CD4-positive, alpha-beta T cell treated with Interleukin-12 subunit alpha and Interleukin-12 subunit beta, for 1 hour (primary cell): ENCODE results near the gene ZDHHC1.

Experiments used
- DNase-seq: peaks from one replicate; pipeline ENCODE4 v3.0.0-alpha.2; 2020

Gene ZDHHC1, protein sequence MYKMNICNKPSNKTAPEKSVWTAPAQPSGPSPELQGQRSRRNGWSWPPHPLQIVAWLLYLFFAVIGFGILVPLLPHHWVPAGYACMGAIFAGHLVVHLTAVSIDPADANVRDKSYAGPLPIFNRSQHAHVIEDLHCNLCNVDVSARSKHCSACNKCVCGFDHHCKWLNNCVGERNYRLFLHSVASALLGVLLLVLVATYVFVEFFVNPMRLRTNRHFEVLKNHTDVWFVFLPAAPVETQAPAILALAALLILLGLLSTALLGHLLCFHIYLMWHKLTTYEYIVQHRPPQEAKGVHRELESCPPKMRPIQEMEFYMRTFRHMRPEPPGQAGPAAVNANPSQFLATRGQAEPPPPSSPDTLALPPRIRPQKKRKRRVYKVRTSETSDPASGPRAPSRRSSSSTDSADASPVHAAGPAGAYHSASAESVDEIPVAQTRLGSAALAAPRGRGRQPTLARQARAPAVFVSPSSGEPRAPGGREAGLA

DNA sequence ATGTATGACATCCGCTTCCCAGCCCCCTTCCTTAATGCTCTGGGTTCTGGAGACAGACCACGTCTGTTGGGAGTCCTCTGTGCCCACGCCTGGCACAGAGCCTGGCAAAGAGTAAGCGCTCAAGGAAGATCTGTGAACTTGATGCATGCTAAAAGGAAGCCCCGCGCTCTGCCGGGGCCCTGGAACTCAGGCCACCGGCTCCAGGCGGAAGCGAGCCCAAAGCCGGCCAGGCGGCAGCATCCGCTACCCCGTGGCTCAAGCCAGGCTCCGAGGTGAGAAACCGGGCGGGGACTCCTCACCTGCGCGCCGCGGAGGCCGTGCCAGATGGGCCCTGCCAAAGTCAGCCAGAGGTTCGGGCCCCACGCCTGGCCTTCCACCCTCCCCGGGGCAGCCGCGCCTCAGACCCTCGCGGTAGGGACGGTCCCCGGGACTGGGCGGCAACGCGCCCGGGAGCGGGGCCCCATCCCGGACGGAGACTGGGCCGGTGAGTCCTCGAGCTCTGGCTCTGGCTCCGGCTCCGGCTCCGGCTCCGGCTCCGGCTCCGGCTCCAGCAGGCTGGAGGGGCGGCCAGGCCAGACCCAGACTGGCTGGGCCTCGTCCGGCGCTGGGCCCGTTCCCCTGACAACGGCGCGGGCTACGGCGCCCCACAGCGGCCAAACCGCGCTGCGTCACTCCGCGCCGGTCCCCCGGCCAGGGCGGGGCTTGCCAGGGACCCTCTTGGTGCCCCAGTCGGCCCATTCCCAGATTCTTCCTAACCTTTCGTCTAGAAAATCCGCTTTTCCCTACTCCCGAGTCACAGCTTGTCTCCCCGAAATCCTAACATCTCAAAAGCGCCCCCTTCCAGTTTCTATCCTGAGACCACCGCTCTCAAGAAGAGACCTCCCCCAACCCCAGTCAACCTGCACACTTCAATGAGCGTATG, at the start of gene ZDHHC1:
ZDHHC1 (minus strand) TSS at position 606 of the 922 bp plus-strand sequence. CDS start 8,702 bp downstream, outside the sequence.
- DNase-seq = peak; percentile 52

DNA sequence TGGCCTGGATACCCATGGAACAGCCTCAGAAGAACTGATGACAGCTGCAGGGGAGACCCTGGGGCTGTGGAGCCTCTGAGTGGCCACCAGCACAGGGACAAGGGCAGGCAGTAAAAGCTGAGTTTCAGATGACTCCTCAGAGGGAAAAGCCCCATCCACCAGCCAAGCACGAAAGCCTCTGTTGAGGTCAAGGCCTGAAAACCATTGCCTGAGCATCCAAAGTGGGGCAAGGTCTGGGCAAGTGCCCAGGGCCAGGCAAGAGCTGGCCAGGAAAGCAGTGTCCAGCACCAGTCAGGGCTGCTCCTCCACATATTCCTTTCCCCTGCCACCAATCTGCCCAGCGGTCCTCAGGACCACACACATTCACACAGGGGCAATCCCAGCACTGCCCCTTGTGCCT, 48.3 kb upstream of the ZDHHC1 start:
- no peak for DNase-seq

GRCh38 chr16:67463691-67464090, 47.4 kb upstream of the ZDHHC1 start:
- no peak for DNase-seq

DNA sequence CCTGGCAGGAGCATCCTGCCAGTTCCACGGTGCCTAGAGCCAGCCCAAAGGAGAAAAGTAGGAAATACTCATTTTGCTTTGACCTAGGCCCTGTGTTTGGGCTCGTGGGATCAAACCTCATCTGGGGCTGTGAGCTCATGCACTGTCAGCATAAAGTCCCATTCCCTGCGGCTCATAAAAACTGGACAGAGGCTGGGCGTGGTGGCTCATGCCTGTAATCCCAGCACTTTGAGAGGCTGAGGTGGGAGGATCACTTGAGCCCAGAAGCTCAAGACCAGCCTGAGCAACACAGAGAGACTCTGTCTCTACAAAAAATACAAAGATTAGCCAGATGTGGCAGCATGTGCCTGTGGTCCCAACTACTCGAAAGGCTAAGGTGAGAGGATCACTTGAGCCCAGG, 46.8 kb upstream of the ZDHHC1 start:
- DNase-seq = no peak

DNA sequence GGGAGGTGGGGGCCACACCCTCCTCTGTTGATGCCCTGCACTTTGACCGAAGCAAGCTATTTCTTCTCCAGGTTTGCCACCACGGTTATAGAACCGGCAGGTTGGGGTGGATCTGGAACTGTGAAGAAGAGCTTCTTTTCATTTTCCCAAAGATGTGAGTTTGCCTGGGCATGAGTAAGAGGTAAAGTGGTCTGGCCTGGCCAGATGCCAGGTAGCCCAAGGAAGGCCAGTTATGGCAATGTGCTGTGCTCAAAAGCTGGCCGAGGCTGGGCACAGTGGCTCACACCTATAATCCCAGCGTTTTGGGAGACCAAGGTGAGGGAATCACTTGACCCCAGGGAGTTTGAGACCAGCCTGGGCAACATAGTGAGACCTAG, 46.0 kb upstream of the ZDHHC1 start:
- no peak for DNase-seq

DNA sequence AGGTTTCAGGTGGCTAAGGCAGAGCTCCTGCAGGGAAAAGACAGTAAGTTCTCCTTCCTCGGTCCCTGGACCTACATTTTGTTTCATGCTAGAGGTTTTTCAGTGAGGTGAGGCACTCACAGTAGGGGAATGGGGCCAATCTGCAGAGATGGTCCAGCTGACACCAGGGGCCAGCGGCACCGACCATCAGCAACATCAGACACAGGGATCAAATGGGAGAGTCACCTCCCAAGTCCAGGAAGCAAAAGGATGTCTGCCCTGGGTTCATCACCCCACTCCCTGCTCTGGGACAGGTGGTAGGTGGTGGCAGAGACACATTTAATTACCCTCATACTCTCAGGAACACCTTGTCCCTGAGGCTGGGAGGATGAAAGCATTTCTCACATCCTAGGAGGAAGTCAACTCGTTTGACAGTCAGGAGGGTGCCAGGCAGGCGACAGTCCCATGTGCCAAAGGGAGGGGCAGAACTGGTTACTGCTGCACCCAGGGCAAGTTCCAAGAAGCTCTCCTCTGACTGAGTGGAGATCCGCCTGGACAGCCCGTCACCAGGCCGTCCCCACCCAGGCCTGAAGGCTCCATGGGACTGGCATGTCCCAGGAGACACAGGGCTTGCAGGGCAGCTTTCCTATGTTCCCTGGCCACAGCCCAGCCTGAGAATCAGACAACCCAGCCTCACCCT, 45.5 kb upstream of the ZDHHC1 start:
- no peak for DNase-seq

- DNase-seq = no peak
Measured at GRCh38 chr16:67460961-67461360, 44.7 kb upstream of the ZDHHC1 start.

DNA sequence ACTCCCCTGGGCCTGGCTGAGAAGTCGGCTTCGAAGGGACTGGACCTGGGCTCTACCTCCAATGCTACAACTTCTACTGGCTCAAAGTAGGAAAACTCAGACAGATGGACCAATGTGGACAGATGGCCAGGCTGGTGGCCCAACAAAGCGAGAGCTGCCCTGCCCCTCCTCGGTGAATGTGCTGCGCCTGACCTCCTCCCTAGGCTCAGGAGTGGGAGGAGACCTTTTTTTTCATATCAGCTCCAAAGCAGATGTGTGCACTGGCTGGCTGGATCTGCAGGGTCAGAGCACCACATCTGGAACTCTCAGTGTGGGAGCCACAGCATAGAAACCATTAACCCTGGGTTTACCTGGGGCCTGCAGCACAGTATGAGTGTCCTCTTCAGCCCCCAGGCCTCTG, 43.9 kb upstream of the ZDHHC1 start:
- no peak for DNase-seq

GRCh38 chr16:67459861-67460150, 43.5 kb upstream of the ZDHHC1 start:
- no peak for DNase-seq

GRCh38 chr16:67459066-67459860, 43.0 kb upstream of the ZDHHC1 start:
- no peak for DNase-seq

DNA sequence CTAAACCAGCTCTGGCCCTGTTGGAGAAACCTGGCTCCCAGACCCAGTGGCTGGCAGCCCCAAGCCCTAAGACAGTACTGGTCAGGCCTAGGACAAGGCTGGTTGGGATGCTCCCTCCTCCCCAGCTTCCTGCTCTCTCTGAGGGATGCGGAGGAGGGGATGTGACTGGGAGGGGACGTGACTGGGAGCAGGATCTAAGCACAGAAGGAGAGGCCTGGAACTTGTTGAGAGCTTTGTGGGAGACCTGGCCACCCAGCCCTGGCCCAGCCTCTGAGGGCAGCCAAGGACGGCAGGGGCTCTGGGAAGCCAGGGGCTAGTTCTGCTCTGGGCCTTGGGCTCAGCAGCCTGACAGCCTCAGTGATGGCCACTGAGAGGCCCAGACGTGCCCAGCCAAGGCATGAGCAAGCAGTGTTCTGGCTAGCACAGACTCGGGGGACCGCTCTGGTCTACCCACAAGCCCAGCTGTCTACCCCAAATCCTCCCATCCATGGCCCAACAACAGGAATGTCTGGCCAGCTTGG, 41.9 kb upstream of the ZDHHC1 start:
- no peak for DNase-seq

DNA sequence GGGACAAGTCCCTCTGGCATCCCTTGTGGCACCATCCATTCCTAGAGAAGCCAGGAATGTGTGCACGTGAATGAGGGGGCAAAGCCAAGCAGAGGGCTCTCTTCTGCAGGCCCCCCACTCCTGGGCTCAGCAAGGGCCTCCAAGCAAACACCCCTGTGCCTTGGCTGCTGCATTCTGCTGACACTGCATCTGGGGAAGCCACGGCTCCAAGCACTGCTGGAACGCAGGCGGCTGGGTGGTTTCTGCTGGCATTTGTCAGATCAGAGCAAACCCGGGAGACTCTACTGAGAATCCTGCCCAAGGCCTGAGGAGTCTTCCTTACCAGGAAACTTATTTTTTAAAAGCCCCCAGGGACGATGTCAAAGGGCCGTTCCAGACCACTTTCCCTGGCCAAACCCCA, 41.3 kb upstream of the ZDHHC1 start:
- no peak for DNase-seq

GRCh38 chr16:67456391-67457081, 40.3 kb upstream of the ZDHHC1 start:
- DNase-seq = no peak

- DNase-seq = no peak
Measured at GRCh38 chr16:67454852-67455251, 38.6 kb upstream of the ZDHHC1 start.

DNA sequence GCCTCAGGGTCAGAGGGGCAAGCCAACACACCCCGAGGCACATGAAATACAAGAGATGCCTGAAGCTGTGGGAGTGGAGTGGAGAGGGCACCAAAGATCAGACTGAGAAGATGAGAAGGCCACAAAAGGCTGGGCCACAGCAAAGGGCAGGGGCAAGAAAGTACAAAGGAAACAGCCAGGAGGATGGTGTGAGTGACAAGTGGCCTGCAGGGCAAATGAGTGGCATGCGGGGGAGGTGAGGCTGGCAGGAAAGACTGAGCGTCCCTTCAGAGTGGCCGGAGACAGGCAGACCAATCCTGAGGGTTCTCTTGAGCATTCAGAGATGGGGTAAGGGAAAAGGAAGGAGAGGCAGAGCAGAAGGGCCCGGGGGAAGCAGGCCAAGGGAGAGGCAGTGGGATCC, 37.8 kb upstream of the ZDHHC1 start:
- DNase-seq = no peak

GRCh38 chr16:67451704-67452435, 35.6 kb upstream of the ZDHHC1 start:
- DNase-seq = no peak

DNA sequence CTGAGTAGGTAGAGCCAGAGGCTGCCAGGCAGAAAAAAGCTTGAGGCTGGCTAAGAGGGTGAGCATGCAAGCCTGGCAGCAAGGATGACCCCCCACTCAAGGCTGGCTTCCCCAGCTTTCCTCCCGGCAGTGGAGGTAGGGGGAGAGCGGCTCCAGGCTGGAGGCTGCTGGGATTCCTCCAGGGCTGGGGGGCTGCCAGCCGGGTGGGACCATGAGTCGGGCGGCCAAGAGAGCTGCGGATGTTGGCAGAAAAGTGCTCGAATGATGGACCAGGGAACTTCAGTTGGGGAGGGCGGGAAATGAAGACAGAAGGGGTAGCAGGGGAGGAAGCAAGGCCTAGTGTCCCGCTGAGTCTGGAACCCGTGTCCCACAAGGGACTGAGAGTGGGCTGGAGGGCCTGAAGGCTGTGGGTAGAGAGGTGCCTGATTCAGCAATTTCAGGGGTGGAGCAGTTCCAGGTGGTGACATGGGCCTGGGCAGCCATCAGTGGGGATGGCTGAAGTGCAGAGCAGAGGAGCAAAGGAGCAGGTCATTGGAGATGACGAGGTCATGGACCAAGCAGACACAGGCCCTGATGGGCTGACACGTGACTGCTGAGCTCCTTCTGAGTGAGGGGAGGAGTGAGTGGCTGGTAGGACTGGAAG, 34.9 kb upstream of the ZDHHC1 start:
- DNase-seq = no peak

- no peak for DNase-seq
Measured at GRCh38 chr16:67449739-67450138, 33.5 kb upstream of the ZDHHC1 start.

- DNase-seq = no peak
Measured at GRCh38 chr16:67449336-67449735, 33.1 kb upstream of the ZDHHC1 start.

- no peak for DNase-seq
Measured at GRCh38 chr16:67448580-67448979, 32.3 kb upstream of the ZDHHC1 start.
